ENCODE measurements around the gene NOTCH1.
A peak's percentile ranks its signal among the peaks of the same experiment; 100 is the strongest.

Gene NOTCH1

DNA sequence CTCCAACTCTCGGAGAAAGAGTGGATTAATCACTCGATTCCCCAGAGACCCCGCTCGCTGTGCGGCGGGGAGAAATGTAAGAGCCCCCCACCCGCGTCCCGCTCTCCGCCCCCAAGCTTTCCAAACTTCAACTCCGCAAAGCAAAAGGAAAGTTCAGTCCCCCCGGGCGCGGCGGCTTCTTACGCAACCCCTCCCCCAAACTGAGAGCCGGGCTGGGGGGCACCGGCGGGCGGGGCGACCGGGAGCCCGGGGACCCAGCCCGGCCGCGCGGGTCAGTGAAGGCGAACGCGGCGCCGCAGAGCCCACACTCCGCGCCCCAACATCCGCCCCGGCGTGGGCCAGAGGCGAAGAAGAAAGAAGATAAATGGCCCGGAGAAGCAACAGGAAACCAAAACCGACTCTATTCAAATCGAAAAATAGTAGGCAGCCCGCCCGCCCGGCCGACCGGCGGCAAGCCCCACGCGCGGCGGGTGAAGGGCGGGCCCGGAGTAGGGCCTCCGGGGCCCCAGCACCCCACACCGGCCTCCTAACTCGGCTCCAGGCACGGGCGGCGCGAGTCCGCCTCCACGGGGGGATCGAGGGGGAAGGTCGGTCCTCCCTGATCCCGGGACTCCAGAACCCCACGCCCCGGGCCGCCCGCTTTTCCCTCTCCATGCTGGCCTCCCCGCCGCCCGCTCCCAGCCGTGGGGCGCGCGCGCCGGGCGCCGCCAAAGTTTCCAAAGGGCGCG lies 720 bp downstream of the NOTCH1 start:
- DNase-seq (ENCODE audit: low read depth), result no peak

DNA sequence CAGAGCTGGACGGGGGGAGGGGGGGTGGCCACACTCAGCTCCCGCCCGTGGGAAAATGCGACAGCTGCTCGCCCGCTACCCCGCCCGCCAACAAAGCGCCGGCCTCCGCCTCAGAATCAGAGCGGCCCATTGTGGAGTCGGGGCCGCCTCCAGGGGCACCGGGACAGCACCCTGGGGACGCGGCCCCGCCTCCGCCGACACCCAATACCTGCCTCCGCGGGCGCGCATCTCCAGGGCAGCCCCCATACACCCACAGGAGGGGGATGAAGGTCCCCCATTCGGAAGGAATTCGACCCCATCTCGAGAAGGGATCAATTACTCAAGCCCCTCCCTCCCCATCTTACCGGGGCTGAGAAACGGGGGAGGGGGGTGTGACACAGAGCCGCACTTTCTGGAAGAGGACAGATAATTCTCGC lies 1.3 kb downstream of the NOTCH1 start:
- DNase-seq (ENCODE audit: low read depth), result no peak

DNA sequence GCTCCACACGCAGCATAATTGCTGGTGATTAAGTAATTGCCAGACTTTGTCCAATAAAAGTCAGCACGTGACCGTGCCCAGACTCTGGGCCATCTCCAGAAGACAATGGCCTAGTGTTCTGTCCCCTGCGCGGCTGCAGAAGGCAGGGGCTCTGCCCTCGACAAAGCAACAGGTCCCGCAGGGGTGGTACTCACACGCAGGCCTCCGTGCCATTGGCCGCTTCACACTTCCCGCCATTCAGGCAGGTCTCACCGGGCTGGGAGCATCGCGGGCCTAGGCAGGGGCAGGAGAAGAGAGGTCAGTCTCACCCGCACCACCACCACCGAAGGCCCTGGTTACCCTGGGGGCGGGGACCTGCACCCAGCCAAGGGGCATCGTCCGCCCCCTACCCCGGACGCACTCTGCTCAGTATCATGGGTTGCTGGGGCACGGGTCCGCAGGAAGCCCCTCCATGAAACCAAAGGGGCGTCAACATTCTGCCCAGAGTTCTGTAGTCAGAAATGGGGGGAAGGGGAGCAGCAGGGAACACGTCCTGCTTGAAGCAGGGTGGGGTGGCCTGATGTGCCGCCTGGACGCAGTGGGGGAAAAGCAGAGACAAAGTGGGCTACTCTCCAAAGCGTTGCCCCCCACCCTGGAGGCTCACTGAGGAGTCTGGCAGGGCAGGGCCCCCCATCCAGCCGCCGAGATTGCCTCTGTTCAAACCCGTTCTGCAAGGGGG lies 1.9 kb downstream of the NOTCH1 start:
- DNase-seq (ENCODE audit: low read depth), result no peak

DNA sequence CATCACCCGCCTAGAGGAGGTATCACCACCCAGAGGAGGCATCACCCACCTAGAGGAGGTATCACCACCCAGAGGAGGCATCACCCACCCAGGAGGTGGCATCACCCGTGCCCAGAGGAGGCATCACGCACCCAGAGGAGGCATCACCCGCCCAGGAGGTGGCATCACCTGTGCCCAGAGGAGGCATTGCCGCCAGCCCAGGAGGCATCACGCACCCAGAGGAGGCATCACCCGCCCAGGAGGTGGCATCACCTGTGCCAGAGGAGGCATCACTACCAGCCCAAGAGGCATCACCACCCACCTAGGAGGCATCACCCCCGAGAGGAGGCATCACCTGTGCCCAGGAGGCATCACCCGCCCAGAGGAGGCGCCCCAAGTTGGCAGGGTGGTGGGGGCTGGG lies 2.6 kb downstream of the NOTCH1 start:
- no peak for DNase-seq (ENCODE audit: low read depth)

DNA sequence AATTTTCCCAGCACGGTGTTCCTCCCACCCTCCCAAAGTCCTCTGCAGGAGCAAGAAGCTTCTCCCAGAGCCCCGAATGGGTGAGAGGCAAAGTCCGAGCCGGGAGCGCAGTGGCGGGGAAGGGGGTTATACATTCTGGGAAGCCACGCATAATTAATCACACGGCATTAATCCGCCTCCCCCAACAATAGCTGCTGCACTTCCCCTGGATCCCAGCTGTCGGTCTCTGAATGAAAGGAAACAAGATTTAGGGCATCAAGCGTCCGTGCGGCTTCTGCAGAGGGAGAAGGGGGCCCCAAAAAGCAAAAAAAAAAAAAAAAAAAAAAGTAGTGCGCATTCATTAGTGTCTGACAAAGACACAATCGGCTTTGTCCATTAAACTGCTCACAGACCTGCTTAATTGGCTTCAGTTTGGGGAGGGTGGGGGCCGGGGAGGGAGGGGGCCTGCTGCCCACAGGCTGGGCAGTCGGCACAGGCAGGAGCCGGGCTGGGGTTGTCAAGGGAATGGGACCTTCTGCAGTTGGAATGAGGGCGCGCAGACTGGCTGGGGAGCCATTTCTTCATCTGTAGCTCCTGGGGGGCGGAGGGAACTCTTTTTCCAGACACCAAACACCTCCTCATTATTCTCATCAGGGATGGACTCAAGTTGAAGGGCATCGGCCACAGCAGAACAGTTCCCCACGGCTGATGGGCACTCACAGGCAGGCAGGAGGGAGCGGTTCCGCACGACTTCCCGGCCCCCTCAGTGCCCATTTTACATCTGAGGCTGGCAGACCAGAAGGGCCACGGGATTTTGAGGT lies 3.4 kb downstream of the NOTCH1 start:
- no peak for DNase-seq (ENCODE audit: low read depth)

DNA sequence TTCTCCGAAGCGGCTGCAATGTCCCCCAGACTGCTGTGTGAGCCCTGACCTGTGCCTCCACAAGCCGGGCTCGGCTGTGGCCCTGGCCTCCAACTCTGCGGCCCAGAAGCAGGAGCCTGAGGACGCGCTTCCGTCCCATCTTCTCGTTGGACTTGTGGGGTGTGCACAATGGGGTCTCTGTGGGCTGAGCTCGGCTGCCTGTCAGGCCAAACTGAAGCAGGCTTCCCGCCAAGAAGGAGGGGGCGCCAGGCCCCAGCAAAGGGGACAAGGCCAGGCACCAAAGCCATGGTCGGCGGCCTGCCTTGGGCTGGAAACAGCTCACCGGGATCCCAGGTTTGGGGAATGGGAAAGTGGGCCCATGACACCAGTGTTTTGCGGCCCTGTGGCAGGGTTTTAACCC lies 4.1 kb downstream of the NOTCH1 start:
- DNase-seq (ENCODE audit: low read depth), result no peak

DNA sequence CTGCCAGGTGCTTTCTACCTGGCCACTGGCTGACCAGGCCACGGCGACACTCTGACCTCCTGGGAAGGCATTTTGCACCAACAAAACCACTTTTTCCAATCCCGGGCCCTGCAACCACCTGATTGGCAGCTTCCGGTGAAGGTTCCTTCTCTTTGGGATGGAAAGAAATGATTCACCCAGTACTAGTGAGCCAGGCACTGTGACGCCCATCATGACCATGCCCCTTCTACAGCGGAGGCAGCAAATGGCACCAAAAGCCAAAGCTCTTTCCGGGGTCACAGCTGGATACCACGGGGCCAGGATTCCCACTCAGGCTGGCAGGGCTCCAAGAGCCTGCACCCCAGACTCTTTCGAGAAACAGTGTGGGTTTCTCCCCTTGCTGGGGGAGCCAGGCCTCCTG lies 4.7 kb downstream of the NOTCH1 start:
- DNase-seq (ENCODE audit: low read depth), result no peak

DNA sequence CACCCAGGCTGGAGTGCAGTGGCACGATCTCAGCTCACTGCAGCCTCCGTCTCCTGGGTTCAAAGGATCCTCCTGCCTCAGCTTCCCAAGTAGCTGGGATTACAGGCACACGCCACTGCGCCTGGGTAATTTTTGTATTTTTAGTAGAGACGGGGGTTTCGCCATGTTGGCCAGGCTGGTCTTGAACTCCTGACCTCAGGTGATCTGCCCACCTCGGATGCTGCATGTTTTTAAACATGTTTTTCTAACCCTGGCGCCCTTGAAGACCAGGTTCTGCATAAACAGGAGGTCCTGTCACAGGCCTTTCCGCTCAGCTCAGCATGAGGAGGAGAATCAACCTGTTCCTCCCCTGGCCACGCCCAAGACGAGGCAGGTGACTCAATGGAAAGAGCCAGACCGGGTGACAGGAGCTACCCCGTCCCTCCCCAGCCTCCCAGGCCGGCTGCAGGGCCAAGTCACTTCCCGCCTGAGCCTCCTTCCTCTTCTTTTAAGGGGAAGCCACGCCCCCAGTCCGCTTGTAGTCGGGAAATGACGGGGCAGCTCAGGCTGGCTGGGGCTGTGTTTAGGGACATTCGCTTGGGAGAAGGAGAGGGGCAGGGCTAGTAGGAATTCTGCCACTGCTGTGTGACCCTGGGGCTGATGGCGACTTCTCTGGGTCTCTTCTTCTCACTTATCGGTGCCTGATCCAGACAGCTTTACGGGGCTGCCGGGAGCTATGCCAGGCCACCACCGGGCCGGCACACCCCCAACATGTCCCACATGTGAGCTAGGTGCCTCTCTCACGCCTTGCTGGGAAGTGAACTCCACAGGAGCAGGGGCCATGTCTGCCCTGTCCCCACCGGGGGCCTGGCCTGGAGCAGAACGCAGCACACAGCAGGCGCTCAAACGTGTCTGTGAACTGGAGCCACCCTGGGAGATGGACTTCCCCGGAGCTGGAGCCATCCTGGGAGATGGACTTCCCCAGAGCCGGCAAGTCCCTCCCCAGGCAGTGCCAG lies 6.1 kb downstream of the NOTCH1 start:
- DNase-seq (ENCODE audit: low read depth), result peak; percentile 87

DNA sequence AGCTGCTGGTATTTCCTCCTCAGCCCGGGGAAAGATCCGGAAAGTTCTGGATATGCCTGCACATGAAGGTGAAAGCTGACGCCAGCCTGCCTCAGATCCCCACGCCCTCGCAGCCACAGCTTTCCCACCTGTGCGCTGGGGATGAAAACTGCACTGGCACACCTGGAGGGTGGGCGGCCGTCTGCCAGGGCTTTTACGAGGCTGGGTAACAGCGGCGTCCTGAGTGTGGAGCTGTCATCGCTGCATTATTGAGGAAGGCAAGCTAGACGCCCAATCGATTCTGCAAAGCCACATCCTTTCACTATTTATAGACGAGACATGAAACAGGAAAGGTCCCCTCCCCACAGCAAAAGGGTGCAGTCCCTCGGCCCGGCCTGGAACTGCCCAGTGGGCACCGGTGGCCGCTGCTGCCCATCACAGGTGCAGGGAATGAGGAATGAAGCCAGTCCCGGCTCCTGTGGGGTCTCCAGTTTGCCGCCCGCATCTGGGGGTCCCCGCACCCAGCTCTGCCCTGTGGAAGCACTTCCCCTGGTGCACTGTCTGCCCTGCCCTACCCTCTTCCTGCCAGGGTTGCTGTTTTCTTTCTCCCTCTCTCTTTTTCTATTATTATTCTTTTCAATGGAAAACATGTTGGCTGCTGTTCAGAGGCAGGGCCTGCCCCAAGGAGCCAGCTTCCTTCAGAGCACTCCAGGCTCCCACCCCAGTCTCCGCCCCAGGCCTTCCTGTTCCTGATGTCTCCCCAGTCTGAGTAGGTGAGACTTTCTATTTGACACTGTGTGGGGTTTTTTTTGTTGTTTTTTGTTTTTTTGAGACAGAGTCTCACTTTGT lies 7.0 kb downstream of the NOTCH1 start:
- DNase-seq (ENCODE audit: low read depth), result peak; percentile 20

DNA sequence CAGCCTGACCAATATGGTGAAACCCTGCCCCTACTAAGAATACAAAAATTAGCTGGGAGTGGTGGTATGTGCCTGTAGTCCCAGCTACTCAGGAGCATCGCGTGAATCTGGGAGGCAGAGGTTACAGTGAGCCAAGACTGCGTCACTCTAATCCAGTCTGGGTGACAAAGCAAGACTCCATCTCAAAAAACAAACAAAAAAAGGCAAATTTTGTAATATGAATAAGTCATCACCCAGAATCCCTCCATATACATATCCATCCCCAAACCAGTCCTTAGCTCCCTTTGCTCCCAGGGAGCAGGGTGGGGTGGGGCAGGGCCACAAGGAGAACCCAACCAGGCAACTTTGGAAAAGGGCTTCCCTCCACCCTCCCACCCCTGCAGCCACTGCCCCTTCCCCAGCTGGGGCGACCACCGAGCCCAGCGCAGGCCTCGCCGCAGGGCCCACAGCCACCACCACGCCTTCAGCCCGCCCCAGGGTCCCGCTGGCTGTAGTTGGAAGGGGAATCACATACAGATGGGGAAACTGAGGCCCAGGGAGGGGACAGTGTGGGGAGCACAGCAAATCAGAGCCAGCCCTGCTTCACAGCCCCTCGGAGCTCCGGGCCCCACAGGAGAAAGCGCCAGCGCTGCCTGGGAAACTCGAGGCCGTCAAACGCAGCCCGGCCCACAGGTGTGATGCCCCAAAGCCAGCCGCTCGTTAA lies 7.8 kb downstream of the NOTCH1 start:
- DNase-seq (ENCODE audit: low read depth), result no peak

DNA sequence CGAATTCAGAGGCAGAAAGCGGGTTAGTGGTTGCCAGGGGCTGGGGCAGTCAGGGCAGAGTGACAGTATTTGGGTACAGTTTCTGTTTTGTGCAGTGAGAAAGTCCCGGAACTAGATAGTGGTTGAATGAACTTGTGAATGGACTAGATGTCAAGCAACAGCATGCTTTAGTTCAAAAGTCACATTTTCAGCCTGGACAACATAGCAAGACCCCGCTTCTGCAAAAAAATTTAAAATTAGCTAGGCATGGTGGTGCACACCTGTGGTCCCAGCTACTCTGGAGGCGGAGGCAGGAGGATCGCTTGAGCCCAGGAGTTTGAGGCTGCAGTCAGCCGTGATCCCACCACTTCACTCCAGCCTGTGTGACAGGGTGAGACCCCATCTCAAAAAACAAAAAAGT lies 8.4 kb downstream of the NOTCH1 start:
- no peak for DNase-seq (ENCODE audit: low read depth)

DNA sequence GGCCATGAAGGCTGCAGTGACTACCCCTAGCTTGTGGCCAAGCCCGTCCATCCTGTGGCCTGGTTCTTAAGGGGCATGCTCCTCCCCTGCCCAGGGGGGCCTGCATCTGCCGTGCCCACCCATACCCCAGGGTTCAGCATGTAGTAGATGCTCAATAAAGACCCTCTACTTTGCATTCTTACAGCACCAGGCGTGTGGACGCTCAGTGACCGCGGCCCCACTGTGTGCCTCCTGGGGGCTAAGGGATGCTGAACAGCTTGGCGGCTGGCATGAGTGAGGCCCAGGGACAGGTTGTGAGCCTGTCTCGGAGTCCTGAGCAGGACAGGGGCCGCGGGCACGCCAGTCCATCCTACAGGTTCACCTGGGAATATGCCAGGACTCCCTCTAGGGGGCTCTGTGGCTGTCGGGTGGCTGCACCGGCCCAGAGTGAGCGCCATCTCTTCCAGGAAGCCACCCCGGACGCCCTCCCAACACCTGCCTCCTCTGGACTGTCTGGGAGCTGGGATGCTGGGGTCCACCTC lies 9.1 kb downstream of the NOTCH1 start:
- DNase-seq (ENCODE audit: low read depth), result no peak

DNA sequence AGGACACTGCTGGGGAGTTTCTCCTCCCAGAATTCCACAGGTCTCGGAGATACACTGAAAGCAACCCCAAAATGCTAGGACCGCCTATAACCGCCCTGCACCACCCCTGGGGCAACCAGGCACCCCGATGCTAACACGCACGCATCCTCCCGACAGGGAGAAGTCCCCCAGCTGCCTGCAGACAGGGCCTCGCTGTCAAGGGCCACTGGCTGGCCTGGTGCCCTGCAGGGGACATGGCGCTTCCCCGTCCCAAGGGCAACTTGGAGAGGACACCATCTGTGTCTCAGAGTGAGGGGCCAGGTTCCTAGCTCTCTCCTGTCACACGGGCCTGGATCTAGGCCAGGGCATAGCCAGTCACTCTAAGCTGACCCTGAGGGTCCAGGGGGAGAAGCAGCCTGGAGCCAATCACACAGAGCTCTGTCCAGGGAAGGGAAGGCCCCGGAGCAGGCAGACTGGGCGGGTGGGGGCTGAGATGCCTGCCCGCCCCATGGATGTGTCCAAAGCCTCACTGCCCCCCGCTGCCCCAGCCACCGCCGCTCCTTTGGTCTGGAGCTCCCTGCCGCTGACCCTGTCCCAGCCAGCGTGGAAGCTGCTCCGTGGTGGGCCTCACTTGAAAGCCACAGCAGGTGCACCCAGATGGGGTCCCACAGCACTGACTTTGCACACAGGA lies 9.7 kb downstream of the NOTCH1 start:
- no peak for DNase-seq (ENCODE audit: low read depth)

DNA sequence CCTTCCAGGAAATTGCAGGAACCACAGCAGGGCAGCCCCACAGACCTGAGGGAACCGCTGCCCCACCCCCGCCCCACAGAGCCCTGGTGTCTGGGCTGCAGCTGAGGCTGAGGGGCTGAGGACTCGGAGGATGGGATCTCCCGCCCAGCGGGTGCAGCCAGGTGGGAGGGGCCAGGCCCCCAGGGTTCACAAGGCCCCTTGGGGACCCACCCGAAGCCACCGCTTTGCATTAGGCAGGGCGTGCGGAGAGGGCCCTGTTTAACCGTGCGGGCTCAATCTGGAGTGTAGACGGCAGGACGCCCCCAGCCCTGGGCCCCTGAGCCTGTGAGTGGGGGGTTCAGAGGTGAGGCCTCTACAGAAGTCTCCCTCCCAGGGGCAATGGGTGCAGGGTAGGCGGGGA lies 10.8 kb downstream of the NOTCH1 start:
- DNase-seq (ENCODE audit: low read depth), result no peak

DNA sequence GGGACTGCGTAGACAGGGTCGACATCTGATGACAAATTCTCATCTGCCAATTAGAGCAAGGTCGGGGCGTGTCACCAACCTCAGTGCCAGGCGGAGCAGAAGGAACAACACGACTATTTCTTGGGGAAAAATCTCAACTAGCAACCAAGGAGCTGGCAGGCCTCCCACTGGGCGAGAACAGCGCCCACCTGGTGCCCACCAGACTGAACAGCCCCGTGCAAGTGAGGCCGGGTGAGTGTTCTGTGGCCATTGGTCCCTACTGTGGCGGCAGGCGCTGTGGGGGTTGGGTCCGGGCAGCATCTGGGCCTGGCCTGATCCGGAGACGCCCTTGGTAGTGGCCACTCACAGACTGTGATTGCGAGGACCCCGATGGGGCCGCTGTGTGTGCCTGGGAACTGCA lies 11.5 kb downstream of the NOTCH1 start:
- no peak for DNase-seq (ENCODE audit: low read depth)

DNA sequence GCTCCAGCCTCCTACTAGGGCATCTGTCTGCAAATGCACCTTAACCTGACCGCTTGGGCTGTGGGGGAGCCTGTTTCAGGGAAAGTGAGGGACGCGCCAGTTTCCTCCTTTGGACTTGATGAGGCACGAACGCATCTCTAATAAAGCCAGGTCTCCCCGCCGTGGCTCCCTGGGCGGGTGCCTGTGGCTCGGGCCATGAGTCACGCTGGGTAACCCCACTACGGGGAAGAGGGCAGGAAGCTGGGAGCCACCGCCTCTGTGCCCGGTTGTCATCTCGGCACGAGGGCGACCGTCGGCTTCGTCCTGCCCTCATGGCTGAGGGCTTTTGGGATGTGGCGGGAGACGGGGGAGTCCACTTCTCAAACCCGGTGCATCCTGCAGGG lies 12.1 kb downstream of the NOTCH1 start:
- DNase-seq (ENCODE audit: low read depth), result peak; percentile 65

DNA sequence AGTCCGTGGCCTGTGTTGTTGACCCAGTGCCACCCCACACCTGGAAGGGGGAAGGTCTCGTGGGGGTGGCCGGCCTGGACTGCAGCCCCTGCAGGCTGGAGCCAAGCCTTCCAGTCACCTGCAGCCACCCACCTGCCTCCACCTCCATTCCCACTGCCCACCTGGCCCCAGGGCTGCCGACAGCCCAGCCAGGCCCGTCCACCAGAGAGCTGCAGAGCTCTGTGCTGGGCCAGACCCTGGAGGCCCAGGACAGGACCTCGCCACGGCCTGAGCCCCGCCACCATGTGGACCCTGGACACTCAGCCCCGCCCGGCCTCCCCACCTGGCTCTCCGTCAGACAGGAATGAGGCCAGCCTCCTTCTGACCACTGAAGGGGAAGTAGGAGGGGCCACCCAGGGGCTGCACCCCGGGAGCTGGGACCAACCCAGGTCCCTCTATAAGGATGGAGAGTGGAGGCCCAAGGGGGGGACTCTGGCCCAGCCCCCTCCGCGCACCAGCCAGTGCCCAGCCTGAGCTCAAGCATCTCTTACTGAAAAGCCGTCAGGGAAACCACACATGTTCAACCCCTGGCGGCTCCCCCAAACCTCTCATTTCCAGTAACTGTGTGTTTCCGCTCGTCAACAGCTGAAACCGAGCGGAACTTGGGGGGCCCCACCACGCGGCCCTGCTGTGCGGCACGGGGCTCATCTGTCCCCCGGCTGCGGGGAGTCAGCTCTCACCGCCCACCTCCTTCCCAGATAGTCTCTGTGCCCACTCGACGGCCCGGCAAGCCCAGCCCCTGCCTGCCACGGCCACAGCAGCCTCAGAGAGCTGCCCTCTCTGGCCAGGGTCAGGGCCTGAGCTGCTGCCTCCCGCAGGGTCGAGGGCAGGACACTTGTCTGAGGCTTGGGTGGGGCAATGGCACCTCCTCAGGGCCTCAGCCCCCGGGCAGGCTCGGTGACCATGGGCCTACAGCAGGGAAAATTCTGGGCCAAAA lies 12.8 kb downstream of the NOTCH1 start:
- DNase-seq (ENCODE audit: low read depth), result peak; percentile 38
